NAMALWA (cell line): ENCODE results near the gene SLC66A1.

Experiments
- DNase-seq: peaks from one replicate; pipeline ENCODE4 v3.0.0-alpha.2; 2015; ENCODE audit warnings: low spot score

SLC66A1 gene

GRCh38 chr1:19325958-19326747 is 14.0 kb downstream of the SLC66A1 start:
- no peak for DNase-seq

DNA sequence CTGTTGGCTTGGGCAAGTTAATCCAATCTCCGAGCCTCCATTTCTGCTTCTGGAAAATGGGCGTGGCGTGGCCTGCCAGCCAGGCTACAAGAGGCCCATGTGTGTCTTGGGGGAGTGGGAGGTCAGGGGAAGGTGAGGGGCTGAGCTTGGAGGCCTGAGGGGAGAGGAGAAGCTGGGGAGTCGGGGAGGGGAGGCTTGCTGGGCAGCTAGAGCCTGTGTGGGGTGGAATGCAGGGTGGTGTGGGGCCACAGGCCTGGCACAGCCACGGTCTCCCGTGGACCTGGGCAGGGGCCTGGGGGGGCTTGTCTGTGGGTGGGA is 14.6 kb downstream of the SLC66A1 start:
- DNase-seq: no peak

DNA sequence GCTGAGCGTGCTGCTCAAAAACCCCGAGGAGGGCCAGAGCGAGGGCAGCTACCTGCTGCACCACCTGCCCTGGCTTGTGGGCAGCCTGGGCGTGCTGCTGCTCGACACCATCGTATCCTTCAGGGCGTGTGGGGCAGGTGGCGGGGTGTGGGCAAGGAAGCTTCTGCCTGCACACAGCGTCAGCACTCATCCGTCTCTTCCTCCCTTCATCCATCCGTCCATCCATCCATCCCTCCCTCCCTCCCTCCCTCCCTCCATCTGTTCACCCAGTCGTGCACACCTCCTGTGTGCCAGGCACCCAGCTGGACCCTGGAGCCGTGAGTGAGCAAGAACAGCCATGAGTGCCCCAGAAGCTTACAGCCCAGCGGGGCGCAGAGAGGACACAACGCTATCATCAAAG is 15.2 kb downstream of the SLC66A1 start:
- DNase-seq: no peak

DNA sequence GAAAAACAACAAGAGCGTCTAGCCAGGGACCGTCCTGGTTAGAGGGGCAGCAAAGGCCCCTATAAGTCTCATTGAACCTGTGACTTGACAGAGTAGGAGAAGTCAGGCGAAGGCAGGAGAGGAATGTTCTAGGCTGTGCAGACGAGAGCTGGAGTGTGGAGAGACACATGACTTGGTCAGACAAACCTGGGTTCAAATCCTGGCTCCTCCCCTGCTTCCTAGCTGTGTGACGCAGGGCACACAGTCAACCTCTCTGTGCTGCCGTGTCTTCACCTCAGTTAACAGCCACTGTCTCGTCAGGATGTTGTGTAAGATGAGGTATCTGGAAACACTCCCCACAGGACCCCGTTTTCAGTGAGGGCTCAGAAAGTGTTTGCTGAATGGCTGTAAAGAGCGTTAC is 15.6 kb downstream of the SLC66A1 start:
- no peak for DNase-seq

- DNase-seq: no peak
Measured at GRCh38 chr1:19328486-19328885, 16.4 kb downstream of the SLC66A1 start.

DNA sequence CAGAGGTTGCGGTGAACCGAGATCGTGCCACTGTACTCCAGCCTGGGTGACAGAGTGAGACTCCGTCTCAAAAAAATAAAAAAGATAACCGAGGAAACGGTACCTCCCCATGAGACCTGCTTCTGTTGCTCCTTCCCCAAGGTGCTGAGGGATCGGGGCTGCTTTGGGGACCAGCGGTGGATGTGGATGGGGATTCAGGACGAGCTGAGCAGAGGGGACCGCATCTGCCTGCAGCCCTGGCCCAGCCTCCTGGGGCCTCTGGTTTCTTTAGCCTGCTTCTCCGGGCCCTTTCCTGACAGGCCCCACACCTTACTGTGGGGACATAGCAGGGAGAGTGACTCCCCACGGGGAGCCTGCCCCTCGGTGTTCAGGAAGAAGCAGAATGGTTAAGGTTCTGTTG is 17.1 kb downstream of the SLC66A1 start:
- no peak for DNase-seq

DNA sequence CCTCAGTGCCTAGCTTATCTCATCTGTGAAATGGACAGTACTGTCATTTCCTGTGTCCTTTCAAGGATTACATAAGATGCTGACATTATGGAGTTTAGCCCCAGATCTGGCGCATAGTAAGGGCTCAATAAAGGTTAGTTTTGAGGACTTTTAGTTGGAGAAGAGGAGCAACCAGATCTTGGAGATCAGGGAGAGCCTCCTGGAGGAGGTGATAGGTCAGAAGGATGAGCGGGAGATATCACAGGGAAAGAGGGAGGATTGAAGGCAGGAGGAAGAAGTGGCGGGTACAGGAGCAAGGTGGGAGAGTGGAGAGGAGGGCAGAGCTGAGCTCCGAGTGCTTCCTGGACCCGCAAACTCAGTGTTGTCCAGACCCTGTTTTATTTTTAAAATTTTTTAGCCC is 17.5 kb downstream of the SLC66A1 start:
- no peak for DNase-seq

- DNase-seq: no peak
Measured at GRCh38 chr1:19330449-19331135, 18.5 kb downstream of the SLC66A1 start.

DNA sequence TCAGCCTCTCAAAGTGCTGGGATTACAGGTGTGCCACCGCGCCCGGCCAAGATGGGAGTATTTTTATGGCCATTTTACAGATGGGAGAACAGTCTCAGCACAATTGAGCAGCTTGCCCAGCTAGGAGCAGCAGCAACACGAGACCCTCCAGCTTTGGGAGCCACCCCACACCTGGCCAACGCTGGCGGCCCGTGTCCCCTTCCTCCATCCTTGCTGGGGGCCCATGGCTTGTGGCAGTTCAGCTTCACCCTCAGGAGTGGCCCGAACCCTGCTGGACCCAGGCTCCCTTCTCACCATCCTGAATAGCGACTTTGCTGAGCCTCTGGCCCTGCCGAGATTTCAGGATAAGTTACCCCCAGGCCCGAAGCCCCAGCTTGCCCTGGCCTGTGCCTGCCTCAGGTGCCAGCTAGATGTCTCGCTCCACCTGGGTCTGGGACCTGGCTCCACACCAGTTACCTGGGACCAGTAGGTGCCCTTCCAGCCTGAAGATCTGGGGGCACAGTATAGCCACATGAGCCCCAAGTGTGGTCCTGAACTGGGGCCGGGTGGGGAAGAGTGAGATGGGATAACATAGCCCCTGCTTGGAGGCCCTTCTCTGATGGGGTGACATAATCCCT is 19.2 kb downstream of the SLC66A1 start:
- no peak for DNase-seq

DNA sequence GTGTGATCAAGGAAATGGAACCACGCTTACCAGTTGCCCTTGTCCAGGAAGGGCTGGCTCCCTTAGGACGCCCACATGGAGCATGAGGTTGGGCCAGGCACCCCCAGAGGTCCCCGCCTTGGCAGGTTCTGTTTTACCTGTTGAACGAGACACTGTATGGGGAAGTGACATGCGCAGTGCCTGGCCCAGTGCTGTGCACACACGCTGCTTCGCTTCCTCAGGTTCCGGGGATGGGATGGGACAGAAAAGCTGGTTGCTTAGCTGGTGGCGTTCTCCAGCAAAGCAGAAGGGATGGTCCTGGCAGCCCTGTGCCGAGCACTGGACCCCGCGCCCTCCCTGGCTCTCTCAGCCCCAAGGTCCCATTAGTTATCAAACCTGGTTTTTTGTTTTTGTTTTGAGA is 20.7 kb downstream of the SLC66A1 start:
- no peak for DNase-seq

GRCh38 chr1:19333587-19334354 is 21.6 kb downstream of the SLC66A1 start:
- no peak for DNase-seq

GRCh38 chr1:19336543-19336942 is 24.4 kb downstream of the SLC66A1 start:
- no peak for DNase-seq

DNA sequence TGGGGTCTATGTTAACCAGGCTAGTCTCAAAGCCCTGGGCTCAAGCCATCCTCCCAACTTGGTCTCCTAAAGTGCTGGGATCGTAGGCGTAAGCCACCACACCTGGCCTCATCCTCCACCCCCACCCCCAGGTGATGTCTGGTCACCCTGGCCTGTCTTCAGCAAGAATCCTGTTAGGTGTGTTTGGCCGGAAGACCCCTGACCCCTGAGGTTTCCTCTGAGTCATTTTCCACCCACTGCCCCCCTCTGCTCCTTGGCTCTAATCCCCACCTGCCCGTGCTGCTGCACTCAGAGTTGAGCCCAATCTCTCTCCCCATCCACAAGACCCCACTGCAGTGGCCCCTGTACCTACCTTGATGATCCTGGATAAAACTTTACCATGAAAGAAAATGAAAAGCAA is 25.2 kb downstream of the SLC66A1 start:
- DNase-seq: no peak

DNA sequence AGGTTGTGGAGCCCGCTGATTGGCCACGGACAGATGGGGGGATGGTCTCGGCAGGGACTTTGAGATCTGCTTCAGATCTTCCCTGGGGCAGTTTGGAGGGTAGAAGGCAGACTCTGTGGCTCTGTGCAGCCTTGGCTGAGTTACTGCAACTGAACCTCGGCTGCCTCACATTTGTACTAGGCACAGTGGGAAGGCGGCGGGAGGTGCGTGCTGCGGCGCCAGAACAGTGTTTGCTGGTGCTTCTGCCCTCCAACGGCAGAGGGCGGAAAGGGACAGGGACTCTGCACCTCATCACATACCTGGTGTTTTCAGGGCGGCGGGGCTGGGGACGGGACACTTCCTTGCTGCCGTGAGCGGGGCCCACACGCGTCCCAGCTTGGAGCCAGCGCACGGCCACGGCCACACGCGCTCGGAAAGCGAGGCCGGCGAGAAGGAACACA is 26.2 kb downstream of the SLC66A1 start:
- DNase-seq: no peak

DNA sequence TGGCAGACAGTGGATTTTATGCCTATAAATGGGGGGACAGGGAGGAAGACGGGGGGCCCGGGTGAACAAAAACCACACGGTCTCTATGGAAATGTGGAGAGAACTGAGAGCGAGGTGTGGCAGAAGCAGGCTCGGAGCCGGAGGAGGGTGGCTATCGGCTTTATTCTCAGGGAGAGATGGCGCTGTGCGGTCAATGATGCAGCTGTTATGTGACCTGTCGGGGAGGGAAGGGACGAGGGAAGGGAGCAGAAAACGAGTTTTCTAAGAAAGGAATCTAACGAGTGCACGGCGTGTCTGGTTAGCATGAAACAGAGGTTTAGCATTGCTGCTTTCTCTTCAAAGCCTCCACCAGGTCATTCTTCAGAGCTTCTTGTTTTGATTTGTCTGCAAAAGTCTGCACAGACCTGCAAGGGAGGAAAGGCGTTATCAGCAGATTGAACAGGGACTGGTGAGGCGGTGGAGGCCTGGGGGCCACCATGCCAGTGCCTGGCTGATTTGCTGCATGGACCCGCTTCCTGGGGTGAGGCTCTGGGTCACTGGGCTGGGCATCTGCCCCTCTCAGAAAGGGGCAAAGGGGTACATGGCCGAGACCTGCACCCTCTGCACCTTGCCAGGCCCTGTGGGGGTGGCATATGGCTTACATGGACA is 27.2 kb downstream of the SLC66A1 start:
- no peak for DNase-seq

DNA sequence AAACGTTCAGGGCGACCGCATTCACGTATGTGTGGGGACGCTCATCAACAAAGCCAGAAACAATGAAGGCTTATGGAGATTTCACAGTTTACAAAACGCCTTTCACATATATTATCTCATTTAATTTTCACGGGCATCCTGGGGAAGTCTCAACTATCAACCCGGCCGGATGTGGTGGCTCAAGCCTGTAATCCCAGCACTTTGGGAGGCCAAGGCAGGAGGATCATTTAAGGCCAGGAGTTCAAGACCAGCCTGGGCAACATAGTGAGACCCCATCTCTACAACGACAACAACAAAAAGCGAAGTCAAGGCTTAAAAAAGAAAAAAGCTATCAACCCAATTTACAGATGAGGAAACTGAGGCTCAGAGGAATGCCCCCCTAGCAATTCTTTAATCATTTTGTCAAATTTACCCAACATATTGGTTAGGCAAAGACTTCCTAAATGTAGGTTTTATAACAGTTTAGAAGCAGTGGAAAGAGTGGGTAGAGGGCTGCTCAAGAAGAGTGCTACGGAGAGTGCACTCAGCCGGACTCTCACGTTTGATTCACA is 28.3 kb downstream of the SLC66A1 start:
- no peak for DNase-seq

- DNase-seq: peak; percentile 83
Measured at GRCh38 chr1:19341201-19342061, 29.3 kb downstream of the SLC66A1 start.

- no peak for DNase-seq
Measured at GRCh38 chr1:19342062-19342750, 30.1 kb downstream of the SLC66A1 start.

DNA sequence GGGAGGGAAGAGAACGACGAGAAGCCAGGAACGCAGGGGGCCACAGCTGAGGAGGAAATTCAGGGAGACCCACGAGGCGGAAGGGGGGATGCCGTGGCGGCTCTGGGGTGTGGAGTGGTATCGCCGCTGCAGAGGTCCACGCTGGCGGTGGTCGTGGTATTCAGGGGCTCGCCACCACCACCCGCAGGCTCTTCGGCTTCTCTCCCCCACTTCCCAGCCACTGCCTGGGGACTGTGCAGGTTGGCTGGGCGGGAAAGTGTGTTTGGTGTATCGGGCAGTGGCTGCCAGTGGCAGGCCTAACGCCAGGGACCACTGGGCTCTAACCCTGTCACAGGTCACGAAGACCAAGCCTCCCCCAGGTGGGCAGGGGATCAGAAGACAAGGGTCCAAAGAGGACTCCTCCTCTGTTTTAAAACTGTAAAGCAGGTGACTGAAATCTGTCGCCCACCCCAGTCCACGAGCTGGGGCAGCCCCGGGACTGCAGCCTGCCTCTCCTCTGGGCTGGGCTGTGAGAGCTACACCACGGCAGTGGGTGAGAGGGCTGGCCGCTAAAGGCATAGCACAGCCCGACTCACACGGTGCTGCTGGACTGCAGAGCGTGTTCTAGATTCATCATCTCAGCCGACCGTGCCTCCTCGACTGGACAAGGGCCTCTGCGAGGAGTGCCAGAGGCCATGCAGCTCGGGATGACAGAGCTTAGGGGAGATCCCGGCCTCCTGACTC is 30.9 kb downstream of the SLC66A1 start:
- DNase-seq: no peak
